Measurements from ENCODE around the gene DMRTB1.

The DMRTB1 gene

GRCh38 chr1:53484705-53485477 lies 25.7 kb downstream of the DMRTB1 start:
- DNase-seq (ENCODE audit: low read depth in 1 of 2, low spot score in 1 of 2), result no peak

DNA sequence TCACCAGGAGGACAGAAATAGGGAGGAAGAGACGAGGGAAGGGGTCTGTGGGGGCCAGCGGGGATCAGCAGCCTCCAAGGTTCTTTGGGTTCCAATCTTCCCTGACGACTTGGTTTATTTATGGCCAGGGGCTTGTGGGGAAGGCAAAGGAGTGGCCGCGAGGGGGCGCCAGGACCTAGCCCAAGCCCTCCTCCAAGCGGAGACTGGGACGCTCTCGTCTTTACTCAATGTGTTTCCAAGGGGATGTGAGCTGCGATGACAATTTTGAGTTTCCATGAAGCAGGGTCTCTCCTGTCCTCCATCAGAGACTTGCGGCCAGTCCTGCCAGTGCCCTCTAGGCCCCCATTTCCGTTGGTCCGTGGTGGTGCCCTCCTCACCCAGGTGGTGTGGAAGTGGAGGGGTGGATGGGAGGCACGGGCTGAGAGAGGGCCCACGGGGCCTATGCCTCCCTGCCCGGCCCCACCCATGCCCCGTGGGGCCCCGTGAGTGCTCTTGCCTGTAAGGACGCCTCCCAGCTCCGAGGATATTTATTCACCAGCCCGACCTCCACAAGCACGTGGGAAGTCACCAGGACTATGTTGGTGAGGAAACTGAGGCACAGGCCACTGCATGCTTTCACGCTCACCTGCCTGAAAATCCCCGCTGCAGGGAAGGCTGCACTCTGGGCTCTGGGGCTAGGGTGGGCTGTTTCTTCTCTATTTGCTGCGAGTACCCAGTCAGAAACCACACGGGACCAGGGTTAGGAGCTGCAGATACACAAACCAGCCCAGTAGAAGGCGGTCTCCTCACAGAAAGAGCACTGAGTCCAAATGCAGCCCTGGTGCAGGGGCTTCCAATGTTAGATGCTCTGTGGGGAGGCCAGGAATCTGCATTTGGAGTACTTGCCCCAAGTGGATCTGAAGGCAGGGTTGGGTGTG lies 26.5 kb downstream of the DMRTB1 start:
- DNase-seq (ENCODE audit: low read depth in 1 of 2, low spot score in 1 of 2), result peak; percentile 26 to 43

GRCh38 chr1:53486395-53487026 lies 27.3 kb downstream of the DMRTB1 start:
- DNase-seq (ENCODE audit: low read depth in 1 of 2, low spot score in 1 of 2), result no peak

DNA sequence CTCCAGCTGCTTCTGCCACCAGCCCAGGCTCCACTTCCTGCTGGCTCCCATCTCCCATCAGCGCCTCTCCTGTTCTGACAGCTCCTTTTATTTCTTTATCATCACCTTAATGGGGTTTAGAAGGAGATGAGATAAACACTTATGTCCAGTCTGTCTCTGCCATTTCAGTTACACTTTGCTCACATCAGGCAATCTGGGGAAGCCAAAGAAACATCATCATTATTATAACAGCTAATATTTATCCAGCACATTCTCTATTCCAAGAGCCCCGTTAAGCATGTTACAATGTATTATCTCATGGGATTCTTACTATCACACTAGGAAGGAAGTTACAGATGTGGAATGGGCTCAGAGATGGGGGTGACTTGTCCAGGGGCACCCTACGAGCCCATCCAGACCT lies 31.2 kb downstream of the DMRTB1 start:
- no peak for DNase-seq (ENCODE audit: low read depth in 1 of 2, low spot score in 1 of 2)

- DNase-seq (ENCODE audit: low read depth in 1 of 2, low spot score in 1 of 2), result no peak
Measured at GRCh38 chr1:53495633-53496345, 36.6 kb downstream of the DMRTB1 start.

- DNase-seq (ENCODE audit: low read depth in 1 of 2, low spot score in 1 of 2), result no peak
Measured at GRCh38 chr1:53498555-53499131, 39.4 kb downstream of the DMRTB1 start.

- DNase-seq (ENCODE audit: low read depth in 1 of 2, low spot score in 1 of 2), result no peak
Measured at GRCh38 chr1:53499257-53500203, 40.3 kb downstream of the DMRTB1 start.

- no peak for DNase-seq (ENCODE audit: low read depth in 1 of 2, low spot score in 1 of 2)
Measured at GRCh38 chr1:53500204-53501064, 41.2 kb downstream of the DMRTB1 start.

DNA sequence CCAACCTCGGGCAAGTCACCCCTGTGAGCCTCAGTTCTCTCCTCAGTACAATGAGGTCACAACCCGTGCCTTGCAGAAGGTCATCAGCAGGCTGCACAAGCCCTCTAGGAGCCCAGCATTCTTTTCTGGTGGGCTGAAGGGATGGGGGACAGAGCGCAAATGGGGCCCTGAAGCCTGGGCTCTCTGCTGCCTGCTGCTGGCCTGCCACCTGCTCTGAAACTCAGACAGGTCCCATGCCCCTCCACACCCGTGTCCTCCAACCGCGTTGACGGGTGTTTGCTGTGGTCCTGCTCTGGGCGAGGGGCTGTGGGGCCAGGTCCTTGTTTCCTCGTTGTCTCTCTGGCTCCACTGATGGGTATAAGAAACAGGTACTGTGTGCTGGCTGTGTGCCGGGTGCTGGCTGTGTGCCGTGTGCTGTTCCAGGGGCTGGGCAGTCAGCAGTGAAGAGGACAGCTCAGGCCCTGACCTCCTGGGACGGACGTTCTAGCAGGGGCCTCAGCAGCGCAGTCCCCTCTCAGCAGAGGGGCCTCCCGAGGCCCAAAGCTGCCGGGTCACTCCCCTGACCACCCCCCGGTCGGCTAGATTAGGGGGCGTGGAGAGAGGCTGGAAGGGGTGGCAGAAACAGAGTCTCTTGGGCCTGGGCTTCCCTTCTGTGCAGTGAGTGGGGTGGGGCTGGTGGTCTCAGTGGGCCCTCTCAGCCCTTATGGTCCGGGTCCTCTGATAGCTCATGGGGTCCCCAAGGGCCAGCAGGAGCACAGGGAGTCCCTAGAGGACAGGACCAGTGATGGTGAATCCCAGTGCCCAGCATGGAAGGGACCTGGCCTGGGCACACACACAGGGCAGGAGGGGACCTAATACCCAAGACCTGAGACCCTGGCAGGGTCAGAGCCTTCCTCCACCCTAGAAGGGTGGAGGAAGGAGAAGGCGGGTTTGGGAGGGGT lies 42.1 kb downstream of the DMRTB1 start:
- DNase-seq (ENCODE audit: low read depth in 1 of 2, low spot score in 1 of 2), result no peak

- DNase-seq (ENCODE audit: low read depth in 1 of 2, low spot score in 1 of 2), result no peak
Measured at GRCh38 chr1:53502641-53503432, 43.6 kb downstream of the DMRTB1 start.

DNA sequence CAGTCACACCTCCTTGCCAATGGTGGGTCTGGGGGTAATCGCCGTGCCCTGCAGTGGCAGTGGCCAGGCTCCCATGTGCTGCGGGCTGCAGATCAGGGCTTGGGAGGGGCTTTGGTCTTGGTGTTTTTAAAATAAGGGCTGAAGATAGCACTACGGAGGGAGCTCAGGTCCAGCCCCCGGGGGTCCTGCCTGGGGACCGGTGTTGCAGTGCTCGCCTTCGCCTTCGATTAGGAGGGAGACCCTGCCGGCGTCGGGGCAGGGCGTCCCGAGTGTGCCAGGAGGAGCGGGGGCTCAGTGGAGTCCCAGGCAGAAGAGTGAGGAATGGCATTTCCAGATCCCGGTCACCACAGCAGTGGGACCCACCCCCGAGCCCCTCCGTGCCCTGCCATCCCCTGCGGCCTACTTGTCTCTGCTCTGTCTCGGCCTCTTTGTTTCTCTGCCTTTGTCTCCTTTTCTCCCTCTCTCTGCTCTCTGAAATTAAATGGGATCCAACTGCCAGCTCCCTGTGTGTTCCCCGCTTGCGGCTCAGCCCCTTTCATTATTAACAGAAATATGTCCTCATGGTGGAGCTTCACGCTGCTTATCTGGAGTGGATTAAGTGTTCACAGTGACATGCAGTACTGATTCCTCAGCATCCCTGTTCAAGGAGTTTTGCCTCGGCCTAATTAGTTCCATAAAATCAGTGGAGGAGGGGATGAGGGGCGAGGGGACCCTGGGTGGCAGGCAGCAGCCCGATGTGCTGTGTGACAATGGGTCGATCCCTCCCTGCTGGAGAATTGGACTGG lies 44.4 kb downstream of the DMRTB1 start:
- no peak for DNase-seq (ENCODE audit: low read depth in 1 of 2, low spot score in 1 of 2)

GRCh38 chr1:53504901-53505300 lies 45.7 kb downstream of the DMRTB1 start:
- DNase-seq (ENCODE audit: low read depth in 1 of 2, low spot score in 1 of 2), result no peak

- no peak for DNase-seq (ENCODE audit: low read depth in 1 of 2, low spot score in 1 of 2)
Measured at GRCh38 chr1:53505401-53505800, 46.2 kb downstream of the DMRTB1 start.

GRCh38 chr1:53505891-53506290 lies 46.7 kb downstream of the DMRTB1 start:
- no peak for DNase-seq (ENCODE audit: low read depth in 1 of 2, low spot score in 1 of 2)

DNA sequence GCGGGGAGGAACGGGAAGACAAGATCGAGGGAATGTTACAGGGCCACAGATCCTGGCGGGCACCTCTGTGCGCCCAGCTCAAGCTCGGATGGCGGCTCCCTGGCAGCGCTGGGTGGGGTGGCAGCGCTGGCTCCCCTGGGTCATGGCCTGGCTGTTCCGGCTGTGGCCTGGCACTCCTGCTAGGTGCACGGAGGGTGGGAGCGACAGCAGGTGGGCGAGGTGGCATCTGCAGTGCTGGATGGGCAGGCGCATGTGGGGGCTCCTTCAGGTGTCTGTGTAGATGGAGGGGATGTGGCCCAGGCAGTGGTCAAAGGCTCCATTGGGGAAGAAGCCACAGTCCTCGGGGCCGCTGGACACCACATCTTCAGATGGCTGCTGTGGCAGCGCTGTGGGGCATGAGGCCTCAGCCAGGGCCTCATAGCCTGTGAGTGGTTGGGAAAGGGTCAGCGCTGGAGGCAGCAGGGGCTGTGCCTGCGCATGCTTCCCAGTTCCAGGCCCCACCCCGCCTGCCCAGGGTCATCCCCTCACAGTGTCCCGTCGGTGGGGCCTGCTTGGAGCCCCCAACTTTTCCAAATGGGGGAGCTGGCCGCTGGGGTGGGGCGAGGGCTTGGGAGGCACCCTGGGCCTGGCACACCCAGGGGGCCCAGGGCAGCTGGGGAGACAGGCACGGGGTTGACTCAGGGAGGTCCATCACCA lies 47.3 kb downstream of the DMRTB1 start:
- no peak for DNase-seq (ENCODE audit: low read depth in 1 of 2, low spot score in 1 of 2)
